NB4 (cell line): Measurements from ENCODE around the gene OR2AG2.

Experiments
- MYC ChIP-seq: IDR thresholded peaks from 2 replicates; pipeline ENCODE4 v1.6.1; 2011; ENCODE audit warnings: low read depth, low read length
- POLR2A ChIP-seq: IDR thresholded peaks from 2 replicates; pipeline ENCODE4 v1.6.1; 2011; ENCODE audit warnings: mild to moderate bottlenecking; ENCODE audit not compliant: insufficient read length; ENCODE audit errors: extremely low read depth
- TF ChIP-seq, protein P1 (sequence below): IDR thresholded peaks from one replicate; pipeline ENCODE4 v1.5.1; 2012; ENCODE audit warnings: low read depth, low read length
- TF ChIP-seq, protein P2 (sequence below): IDR thresholded peaks from 2 replicates; pipeline ENCODE4 v1.6.1; 2011; ENCODE audit warnings: low read depth, low read length

DNA sequence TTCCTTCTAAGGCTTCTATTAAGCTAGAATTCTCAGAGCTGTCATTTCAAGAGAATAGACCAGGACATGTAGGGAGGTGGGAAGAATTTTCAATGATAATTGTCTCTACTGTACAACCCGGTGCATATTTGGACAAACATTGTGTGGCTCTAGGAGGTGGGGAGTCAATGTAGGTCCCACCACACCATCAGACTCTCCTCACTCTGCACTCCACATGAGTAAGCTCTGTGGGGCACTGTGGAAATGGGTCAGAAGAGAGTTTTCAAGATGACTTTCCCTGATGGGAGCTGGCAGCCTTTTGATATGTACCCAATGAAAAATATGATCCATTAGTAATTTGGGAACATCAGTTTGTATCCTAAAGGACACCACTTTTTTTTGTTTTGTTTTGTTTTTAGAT is 33.2 kb downstream of the OR2AG2 start:
- TF ChIP-seq, protein P1, sequence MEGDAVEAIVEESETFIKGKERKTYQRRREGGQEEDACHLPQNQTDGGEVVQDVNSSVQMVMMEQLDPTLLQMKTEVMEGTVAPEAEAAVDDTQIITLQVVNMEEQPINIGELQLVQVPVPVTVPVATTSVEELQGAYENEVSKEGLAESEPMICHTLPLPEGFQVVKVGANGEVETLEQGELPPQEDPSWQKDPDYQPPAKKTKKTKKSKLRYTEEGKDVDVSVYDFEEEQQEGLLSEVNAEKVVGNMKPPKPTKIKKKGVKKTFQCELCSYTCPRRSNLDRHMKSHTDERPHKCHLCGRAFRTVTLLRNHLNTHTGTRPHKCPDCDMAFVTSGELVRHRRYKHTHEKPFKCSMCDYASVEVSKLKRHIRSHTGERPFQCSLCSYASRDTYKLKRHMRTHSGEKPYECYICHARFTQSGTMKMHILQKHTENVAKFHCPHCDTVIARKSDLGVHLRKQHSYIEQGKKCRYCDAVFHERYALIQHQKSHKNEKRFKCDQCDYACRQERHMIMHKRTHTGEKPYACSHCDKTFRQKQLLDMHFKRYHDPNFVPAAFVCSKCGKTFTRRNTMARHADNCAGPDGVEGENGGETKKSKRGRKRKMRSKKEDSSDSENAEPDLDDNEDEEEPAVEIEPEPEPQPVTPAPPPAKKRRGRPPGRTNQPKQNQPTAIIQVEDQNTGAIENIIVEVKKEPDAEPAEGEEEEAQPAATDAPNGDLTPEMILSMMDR, result no peak
- TF ChIP-seq POLR2A (no peak), MYC (no peak)
- TF ChIP-seq, protein P2, sequence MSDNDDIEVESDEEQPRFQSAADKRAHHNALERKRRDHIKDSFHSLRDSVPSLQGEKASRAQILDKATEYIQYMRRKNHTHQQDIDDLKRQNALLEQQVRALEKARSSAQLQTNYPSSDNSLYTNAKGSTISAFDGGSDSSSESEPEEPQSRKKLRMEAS, result no peak
